NCI-H2196 (cell line): ENCODE measurements around the gene ENO1.
A peak's percentile ranks its signal among the peaks of the same experiment; 100 is the strongest.

Source experiments
- DNase-seq: peaks from one replicate; lab custom pipeline; 2025; ENCODE audit not compliant: unreplicated experiment; lab: John Stamatoyannopoulos, UW

The ENO1 gene

DNA sequence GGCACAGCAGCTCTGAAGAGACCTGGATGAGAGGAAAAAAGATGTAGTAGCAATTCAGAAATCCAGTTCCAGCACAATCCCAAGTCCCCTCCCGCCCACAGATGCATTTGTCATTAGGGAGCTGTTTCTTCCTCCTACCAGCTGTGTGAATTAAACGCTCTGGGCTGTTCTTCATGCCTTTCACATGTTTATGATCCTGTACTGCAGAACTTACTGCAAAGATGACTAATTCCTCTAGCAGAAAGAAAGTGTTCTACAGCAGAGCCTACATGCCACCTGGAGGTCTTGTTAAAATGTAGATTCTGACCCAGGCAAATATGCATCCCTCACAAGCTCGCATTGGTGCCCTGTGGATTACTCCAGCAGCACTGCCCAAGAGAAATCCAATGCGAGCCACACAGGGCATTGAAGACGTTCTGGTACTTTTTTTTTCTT lies 6.5 kb downstream of the ENO1 start:
- DNase-seq: no peak

DNA sequence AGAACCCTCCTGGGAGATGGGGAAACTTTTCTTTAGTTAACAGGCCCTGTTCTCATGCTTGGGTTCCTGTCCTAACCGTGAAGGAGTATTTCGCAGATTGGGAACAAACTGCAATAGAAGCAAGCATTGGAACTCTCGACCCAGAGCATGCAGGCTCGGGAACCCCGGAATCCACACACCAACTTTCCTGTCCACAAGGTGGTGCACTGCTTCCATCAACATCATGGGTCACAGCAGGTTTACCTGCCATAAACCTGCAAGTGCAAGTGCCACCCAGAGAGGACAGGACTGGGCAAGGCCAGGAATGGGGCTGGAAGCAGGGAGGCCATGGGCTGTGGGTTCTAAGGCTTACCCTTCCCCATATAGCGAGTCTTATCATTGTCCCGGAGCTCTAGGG lies 6.9 kb downstream of the ENO1 start:
- DNase-seq: peak; percentile 28

DNA sequence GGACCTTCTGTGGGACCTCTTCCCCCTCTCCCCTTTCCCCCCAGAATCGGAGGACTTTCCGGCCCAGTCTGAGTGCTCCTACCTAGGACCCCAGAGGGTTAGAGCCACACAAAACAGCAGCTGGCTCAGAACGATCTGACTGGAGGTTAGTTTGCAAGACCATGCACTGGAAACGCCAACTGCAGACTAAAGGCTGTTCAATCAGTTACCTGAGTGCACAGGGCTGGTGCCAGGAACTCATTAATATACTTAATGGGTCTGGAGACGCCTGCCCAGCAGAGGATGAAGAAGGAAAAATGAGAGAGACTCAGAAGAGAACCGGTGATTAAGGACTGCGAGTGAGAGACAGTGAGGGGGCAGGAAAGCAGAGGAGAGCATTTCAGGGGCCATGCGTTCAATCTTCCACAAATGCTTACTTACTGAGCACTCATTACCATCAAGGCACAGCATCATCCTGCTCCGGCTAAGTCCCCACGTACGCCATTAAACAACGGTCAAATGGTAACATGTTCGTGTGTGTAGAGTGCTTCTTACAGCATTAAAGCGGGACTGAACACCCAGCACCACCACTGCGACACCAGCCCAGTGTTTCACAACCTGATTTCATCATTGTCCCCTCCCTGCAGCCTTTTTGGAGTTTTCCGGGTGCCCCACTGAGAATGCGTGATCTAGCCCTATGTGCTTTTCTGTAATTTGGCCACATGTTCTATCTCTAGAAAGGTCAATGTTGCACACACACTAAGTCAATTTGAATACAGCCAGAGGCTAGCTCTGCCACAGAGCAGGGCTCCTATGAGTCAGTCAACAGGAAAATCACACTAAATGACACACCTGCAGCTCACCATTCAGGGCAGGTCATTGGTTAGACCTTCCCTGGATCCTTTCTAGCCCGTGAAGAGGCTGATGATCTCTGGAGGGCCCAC lies 7.6 kb downstream of the ENO1 start:
- DNase-seq: no peak

DNA sequence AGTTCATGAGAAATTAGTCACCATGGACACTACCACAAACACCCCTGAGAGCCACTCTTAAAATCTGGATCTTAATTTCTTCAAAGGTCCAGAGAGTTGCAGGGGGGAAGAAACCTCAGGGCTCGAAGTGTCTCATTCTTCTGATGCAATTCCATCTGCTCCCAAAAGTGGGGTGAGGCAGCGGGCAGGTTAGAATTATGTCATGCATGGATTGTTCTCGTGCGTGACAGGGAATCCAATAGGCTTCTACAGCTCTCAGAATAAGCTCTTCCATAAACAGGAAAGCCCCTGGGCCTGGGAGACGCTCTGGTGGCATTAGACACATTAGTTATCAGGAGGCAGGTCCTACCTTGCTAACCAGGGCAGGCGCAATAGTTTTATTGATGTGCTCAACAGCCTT lies 8.4 kb downstream of the ENO1 start:
- DNase-seq: no peak

DNA sequence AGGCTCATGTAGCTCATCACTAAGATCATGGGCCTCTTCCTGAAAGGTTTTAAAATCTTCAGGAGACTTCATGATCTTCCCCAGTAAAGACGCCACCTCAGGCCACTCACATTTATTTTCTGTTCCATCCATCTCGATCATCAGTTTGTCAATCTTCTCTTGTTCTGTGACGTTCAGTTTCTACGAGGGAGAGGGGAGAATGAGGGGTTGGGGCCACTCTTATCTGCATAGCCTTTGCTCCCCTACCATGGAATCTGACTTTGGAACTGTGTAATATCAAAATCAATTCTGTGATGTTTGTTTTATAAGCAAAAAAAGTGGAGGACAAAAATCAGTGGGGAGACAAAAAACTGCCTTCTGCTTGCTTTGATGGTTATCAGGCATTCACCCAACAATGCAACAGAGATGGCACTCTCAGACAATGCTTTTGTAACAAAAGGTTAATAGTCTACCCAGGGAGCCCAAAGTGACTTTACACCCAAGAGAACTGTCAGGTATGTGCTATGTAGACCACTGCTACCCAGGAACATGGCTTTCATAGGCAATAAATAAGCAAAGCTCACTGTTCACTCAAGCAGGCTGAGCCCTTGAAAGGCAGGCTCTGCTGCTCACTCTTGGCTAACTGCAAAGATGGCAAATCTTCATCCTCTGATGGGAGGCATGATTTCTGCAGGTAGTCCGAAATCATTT lies 10.5 kb downstream of the ENO1 start:
- no peak for DNase-seq

DNA sequence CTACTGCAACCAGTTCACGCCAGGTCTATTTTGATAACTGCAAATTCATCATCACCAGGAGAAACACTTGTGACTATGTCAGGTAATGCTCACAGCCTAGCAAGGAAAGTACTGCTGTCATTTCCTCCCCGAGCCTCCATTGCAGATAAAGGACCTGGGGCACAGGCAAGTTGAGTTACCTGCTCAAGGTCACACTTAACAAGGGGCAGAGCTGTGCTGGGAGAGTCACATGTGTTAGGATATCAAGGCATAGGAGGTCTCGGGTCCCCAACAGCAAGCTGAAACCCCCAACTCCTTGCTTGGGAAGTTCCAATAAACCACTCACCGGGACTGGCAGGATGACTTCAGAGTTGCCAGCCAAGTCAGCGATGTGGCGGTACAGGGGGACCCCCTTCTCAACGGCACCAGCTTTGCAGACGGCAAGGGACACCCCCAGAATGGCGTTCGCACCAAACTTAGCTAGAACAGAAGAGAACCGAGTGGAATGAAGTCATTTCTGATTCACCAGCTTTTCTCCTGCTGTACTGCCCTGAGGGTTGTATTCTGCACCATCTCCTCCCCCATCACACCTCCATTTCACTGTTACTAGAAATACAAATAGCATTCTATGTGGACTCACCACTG lies 11.6 kb downstream of the ENO1 start:
- DNase-seq: no peak

DNA sequence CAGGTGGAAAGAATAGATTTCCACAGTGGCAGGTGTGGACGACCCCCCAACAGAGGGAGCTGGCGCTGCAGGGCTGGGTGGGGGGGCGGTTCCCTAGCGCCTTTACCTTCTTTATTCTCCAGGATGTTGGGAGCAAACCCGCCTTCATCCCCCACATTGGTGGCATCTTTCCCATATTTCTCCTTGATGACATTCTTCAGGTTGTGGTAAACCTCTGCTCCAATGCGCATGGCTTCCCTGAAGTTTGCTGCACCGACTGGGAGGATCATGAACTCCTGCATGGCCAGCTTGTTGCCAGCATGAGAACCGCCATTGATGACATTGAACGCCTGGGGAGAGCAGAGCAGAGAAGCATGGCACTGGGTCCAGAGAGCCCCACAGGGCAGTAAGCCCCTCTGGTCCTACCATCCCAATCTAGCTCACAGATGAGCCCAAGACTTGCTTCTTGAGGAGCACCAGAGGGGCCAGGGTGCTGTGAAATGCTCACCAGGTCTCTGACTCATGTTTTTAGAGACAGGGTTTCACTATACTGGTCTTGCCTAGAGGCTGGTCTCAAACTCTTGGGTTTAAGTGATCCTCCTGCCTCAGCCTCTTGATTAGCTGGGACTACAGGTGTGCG lies 12.2 kb downstream of the ENO1 start:
- no peak for DNase-seq

DNA sequence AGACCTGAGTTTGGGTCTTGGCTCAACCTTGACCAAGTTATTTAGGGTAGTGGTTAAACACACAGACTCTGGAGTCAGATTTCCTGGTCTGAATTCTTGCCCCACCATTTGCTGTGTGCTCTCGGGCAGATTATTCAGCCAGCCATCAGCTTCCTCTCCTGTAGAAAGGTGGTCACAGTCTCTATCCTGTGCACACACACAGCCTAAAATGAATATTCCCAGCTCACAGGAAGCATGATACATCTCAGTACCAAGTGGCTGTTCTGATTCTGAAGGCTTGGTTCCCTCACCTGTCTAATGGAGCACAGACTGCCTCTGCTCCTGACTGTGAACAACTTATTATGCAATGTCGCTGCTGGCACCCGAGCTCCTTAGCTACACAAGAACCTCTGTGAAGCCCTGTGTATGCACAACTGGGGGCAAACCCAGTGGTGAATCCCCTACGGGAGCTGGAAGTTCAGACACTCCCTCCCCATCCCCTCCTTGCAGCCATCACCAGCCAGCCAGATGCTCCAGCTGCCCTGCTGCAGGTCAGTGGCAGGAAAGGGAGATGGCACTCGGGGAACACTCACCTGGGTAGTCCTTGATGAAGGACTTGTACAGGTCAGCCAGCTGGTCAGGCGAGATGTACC lies 13.7 kb downstream of the ENO1 start:
- no peak for DNase-seq

DNA sequence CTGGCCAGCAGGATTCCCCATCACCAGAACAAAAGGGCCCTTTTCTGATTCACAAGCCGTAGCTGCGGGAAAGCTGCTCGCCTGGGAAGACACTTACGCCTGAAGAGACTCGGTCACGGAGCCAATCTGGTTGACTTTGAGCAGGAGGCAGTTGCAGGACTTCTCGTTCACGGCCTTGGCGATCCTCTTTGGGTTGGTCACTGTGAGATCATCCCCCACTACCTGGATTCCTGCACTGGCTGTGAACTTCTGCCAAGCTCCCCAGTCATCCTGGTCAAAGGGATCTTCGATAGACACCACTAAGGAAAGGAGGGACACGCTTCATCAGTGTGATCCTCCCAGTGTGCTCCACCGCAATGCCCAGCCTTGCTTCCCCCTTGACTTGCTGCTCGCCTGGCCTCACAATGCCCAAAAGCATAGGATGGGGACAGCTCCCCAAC lies 14.7 kb downstream of the ENO1 start:
- DNase-seq: no peak

DNA sequence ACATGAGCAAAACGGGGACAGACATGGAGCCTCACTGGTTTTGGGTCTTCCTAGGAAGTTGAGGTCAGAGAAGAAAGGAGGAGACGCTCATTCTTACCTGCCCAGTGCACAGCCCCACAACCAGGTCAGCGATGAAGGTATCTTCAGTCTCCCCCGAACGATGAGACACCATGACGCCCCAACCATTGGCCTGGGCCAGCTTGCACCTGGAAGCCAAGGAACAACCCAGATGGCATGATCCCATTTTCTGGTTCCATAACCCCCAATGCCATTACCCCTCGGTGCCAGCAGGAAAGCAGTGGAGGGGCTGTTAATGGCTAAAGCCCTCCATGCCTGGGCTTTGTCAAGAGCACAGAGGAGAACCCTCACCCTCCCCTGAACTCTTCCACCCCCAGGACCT lies 15.3 kb downstream of the ENO1 start:
- DNase-seq: no peak

DNA sequence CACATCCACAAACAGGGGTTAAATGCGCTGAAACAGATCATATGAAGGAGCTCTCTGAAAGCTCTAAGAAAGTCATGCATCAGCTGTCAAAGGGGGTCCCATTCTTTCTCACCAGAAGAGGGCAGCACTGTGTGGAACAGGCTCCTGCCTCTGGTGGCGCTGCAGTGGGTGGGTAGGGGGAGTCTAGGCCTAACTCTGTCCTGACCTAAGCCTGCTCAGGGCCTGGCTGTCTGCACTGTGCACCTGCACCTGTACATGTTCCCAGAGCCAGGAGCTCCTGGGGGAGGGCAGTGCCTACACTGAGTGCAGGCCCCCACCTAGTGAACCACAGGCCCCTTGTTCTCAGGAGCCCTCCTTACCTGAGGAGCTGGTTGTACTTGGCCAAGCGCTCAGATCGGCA lies 16.0 kb downstream of the ENO1 start:
- DNase-seq: peak; percentile 13

DNA sequence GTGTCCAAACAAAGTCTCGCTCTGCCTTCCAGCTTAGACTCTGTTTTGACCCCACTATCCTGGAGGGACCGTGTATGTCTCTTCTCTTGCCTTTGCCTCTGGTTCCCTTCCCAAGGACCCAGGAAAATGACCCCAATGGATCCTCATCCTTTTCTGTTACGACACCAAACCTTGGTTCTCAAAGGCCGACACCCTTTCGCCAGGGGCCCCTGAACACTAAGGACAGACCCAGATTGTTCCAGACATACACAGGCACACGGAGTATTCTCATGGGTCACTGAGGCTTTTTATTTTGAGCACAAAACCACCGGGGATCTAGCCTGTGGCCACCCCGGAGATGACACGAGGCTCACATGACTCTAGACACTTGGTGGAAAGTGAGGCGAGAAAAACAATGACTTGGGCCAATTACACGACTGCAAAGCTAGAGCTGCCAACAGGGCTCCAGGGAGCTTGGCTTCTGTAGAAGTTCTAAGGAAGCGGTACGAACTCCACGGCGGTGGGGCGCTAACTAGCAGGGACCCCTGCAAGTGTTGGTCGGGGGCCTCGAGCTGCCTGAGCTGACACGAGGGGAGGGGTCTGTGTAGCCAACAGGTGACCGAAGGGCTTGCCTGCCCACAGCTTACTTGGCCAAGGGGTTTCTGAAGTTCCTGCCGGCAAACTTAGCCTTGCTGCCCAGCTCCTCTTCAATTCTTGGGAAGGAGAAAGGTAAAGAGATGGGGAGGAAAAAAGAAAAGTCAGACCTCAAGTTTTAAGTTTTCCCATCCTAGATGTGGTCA lies 17.6 kb downstream of the ENO1 start:
- no peak for DNase-seq

DNA sequence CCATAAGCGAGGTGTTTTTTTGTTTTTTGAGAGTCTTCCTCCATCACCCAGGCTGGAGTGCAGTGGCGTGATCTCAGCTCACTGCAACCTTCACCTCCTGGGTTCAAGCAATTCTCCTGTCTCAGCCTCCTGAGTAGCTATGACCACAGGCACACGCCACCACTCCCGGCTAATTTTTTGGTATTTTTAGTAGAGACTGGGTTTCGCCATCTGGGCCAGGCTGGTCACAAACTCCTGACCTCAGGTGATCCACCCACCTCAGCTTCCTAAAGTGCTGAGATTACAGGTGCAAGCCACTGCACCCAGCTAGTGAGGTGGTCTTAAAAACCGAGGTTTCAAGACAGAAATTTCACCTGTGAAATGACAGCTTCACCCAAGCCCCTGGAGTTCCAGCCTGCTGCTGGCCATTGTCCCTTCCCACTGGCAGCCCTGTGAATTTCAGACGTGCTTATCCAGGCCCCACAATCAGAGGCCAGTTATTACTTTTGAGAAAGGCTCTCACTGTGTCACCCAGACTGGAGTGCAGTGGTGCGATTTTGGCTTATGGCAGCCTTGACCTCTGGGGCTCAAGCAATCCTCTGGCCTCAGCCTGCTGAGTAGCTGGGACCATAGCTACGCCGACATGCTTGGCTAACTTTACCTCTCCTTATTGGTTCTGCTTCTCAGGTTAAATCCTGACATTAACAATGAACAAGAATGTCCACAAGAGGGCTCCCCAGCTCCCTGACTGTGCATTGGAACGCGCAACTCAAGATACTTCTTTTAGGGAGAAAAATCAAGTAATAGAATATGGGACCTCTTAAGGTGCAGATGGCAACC lies 19.4 kb downstream of the ENO1 start:
- DNase-seq: peak; percentile 73

DNA sequence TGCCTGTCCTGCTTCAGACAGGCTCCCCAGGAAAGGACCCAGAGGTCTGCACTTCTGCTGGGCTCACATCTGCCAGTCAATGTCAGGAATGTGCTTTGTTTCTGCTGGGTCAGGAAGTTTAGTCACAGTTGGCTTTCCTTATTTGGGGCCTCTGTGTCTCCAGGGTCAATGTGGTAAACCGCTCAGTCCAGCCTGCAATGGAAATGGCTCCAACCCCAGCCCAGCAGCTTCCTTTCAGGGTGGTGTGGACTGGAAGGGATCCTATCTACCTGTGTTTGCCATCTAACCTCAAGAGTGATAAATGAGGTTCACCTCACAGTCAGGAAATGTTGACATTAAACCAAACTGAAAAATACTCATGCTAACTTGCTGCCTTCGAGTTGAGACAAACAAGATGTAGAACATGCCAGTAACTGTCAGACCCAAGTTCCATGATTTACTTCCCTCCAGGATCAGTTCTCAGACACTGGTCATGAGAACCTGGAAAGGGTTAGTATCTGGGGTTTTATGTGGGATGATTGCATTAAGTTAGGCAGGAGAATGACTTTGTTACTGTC lies 20.3 kb downstream of the ENO1 start:
- DNase-seq: no peak

DNA sequence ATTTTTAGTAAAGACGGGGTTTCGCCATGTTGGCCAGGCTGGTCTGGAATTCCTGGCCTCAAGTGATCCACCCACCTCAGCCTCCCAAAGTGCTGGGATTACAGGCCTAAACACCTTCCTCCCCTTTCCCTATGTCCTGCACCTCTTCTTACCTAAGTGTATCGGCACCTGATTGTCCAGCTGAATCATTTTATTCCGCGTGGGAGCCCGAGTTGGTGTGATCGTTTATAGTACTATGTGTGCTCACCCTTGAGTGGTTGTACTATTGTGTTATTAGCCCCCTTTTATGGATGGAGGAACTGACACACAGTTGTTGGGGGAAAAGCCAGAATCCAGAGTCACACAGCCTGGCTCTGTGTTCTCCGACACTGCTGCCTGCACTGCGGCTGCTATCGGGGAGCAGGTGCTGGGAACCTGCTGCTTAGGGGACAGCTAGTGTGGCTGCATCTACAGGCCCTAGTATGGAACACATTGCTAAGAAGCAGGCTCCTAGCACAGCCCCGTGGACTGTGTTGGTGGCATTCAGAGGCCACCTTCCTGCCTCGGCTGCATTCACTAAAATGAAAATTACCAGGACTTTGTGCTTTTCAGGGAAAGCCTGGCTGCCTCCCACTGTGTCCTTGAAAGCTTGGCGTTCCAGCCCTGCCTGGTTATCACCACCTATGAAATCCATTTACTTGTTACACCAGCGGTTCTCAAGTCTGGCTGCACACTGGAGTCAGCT lies 21.6 kb downstream of the ENO1 start:
- no peak for DNase-seq

DNA sequence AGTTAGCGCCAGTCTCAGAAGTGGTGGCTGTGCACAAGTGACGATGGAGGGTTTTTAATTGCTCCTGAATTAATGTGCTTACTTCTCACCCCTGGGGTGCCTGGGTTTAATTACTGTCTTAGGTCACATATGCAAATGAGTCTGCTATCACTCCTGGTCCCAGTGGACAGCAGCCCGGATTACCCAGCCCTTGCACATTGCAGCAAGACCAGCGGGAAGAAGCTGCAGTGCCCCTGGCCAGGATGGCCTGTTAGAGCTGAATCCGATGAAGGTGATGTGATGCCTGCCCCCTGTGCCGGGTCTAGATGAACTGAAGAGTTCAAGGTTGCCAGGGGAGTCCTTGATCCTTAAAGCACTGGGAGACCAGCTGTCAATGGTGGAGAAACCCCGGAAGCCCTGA lies 24.2 kb downstream of the ENO1 start:
- no peak for DNase-seq

DNA sequence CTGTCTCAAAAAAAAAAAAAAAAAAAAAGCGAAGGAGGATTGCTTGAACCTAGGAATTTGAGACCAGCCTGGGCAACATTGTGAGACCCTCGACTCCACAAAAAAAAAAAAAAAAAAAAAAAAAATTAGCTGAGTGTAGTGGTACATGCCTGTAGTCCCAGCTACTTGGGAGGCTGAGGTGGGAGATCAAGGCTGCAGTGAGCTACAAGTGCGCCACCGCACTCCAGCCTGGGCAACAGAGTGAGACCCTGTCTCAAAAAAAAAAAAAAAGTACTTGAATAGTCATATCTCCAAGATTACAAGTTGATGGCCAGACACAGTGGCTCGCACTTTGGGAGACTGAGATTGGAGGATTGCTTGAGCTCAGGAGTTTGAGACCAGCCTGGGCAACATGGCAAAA lies 27.4 kb downstream of the ENO1 start:
- DNase-seq: no peak

DNA sequence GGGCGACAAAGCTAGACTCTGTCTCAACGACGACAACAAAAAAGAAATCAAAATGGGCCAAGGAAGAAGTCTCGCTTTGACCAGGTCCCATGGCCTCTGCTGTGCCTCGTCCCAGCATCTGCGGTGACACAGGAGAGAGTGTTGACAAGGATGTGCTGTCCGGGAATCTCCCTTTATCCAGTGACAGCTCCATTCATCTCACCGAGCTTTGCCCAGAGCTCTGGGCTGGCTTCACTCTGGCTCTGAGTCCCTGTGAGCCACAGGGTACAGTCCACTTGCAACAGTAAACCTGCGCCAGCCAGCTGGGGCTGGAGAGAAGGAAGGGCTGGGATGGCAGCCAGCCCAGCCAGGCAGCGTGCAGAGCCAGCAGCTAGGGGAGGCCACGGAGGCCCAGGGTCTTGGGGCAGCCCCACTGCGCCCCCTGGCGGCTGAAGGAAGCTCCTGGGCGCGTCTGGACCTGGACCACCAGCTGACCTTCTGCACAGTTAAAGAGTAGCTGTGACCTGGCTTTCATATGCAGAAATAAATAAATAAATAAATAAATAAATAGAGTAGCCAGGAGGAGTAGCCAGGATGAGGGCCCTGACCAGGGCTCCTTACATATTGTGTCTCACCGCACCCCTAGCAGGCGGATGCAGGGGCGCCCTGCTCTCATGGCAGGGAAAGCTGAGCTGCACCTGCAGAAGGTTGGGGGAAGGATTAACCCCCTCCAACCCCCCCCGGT lies 29.7 kb downstream of the ENO1 start:
- DNase-seq: peak; percentile 96
